Keratinocyte (primary cell): ENCODE measurements around the gene CDC42BPG.

Experiments
- EZH2 ChIP-seq: IDR thresholded peaks from one replicate; pipeline ENCODE4 v1.6.1; 2012; ENCODE audit warnings: inconsistent platforms, mild to moderate bottlenecking, low read length, moderate library complexity
- TF ChIP-seq, protein P1 (sequence below), 3 experiments: IDR thresholded peaks in 1 of 3; conservative IDR thresholded peaks in 1 of 3; optimal IDR thresholded peaks in 1 of 3; 2 replicates in 2 of 3; 3 replicates in 1 of 3; pipeline versions ENCODE3 to v1.5.1; 2011; ENCODE audit warnings: low read length in 3 of 3, mild to moderate bottlenecking in 3 of 3, moderate library complexity in 2 of 3, control low read depth in 1 of 3, inconsistent platforms in 1 of 3; ENCODE audit not compliant: insufficient read depth in 2 of 3; ENCODE audit errors: extremely low read depth in 1 of 3

DNA sequence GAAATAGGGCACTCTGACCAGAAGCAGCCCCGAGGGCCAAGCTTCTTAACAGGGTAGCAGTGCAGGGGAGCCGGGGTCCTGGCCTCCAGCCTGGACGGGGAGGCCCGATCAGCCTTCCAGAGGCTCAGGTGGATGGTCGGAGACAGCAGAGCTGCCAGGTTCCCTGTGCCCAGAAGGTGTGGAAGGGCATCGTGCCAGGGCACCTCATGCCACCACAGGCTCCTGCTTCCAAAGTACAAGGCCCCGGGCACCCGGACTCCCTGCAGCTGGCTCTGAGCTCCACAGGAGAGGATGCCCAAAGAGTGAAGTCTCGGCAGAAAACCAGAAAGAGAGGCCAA, 19.7 kb upstream of the CDC42BPG start:
- TF ChIP-seq, protein P1, sequence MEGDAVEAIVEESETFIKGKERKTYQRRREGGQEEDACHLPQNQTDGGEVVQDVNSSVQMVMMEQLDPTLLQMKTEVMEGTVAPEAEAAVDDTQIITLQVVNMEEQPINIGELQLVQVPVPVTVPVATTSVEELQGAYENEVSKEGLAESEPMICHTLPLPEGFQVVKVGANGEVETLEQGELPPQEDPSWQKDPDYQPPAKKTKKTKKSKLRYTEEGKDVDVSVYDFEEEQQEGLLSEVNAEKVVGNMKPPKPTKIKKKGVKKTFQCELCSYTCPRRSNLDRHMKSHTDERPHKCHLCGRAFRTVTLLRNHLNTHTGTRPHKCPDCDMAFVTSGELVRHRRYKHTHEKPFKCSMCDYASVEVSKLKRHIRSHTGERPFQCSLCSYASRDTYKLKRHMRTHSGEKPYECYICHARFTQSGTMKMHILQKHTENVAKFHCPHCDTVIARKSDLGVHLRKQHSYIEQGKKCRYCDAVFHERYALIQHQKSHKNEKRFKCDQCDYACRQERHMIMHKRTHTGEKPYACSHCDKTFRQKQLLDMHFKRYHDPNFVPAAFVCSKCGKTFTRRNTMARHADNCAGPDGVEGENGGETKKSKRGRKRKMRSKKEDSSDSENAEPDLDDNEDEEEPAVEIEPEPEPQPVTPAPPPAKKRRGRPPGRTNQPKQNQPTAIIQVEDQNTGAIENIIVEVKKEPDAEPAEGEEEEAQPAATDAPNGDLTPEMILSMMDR (optimal IDR thresholded peaks at IDR 0.05 in 1 of 3, IDR thresholded peaks at IDR 0.05 in 1 of 3, conservative IDR thresholded peaks at IDR 0.05 in 1 of 3; ENCODE audit: extremely low read depth in 1 of 3, insufficient read depth in 2 of 3, low read length in 3 of 3), result no peak
- no peak for TF ChIP-seq EZH2
